ENCODE measurements around the gene SSBP2.

SSBP2 gene

GRCh38 chr5:81547001-81547400 is 203.9 kb downstream of the SSBP2 start:
- no peak for DNase-seq (ENCODE audit: extremely low read depth, low read depth)
- TF ChIP-seq CTCF (IDR thresholded peaks at IDR 0.05; ENCODE audit: low read depth, low read length, missing control alignments), result no peak
- no peak overlapping the region for H3K4me3 ChIP-seq (replicated peaks; ENCODE audit: low read depth, low read length)

- no peak for TF ChIP-seq CTCF (IDR thresholded peaks at IDR 0.05; ENCODE audit: low read depth, low read length, missing control alignments)
- no peak overlapping the region for H3K4me3 ChIP-seq (replicated peaks; ENCODE audit: low read depth, low read length)
- no peak for DNase-seq (ENCODE audit: extremely low read depth, low read depth)
Observed at GRCh38 chr5:81545911-81546310, 205.0 kb downstream of the SSBP2 start.

GRCh38 chr5:81544351-81545018 is 206.4 kb downstream of the SSBP2 start:
- no peak for TF ChIP-seq CTCF (IDR thresholded peaks at IDR 0.05; ENCODE audit: low read depth, low read length, missing control alignments)
- DNase-seq (ENCODE audit: extremely low read depth, low read depth), result no peak
- no peak overlapping the region for H3K4me3 ChIP-seq (replicated peaks; ENCODE audit: low read depth, low read length)

- TF ChIP-seq CTCF (IDR thresholded peaks at IDR 0.05; ENCODE audit: low read depth, low read length, missing control alignments), result no peak
- no peak overlapping the region for H3K4me3 ChIP-seq (replicated peaks; ENCODE audit: low read depth, low read length)
- no peak for DNase-seq (ENCODE audit: extremely low read depth, low read depth)
Observed at GRCh38 chr5:81542242-81542641, 208.7 kb downstream of the SSBP2 start.

GRCh38 chr5:81537905-81538547 is 212.9 kb downstream of the SSBP2 start:
- no peak for DNase-seq (ENCODE audit: extremely low read depth, low read depth)
- H3K4me3 ChIP-seq (replicated peaks; ENCODE audit: low read depth, low read length), result no peak overlapping the region
- TF ChIP-seq CTCF (IDR thresholded peaks at IDR 0.05; ENCODE audit: low read depth, low read length, missing control alignments), result no peak

GRCh38 chr5:81534441-81534840 is 216.5 kb downstream of the SSBP2 start:
- no peak overlapping the region for H3K4me3 ChIP-seq (replicated peaks; ENCODE audit: low read depth, low read length)
- DNase-seq (ENCODE audit: extremely low read depth, low read depth), result no peak
- TF ChIP-seq CTCF (IDR thresholded peaks at IDR 0.05; ENCODE audit: low read depth, low read length, missing control alignments), result no peak

Measured in HFF-Myc (cell line).